OCI-LY3 (cell line): ENCODE results near the gene SNAI1.

Source experiments
- EZH2phosphoT487 ChIP-seq: fragments of 200-600 bp; shearing (Covaris generic); IDR thresholded peaks from 2 replicates; pipeline ENCODE4 v1.6.1; 2018; ENCODE audit warnings: antibody characterized with exemption, mixed run types, low read depth
- TF ChIP-seq, protein P1 (sequence below): fragments of 200-600, 300-600 bp; sonication (generic); IDR thresholded peaks from 2 replicates; pipeline ENCODE4 v1.5.1; 2014; ENCODE audit warnings: antibody characterized with exemption, low read length, low read depth

DNA sequence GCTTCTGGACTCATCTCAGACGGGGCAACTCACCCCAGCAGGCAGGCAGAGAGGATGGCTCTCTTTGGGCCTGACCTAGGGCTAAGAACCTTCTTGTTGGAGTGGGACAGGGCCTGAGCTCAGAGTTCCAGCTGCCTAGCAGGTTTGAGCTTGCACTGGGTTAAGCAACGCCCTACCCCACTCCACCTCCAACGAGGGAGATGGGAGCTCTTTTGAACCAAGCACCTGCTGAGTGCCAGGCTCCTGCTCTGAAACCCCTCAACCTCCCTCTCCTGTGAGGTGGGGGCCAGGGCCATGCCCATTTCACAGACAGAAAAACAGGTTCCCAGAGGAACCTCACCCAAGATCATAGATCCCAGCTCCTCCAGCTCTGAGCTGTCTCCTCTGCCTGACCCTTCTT, 54.3 kb downstream of the SNAI1 start:
- TF ChIP-seq, protein P1, sequence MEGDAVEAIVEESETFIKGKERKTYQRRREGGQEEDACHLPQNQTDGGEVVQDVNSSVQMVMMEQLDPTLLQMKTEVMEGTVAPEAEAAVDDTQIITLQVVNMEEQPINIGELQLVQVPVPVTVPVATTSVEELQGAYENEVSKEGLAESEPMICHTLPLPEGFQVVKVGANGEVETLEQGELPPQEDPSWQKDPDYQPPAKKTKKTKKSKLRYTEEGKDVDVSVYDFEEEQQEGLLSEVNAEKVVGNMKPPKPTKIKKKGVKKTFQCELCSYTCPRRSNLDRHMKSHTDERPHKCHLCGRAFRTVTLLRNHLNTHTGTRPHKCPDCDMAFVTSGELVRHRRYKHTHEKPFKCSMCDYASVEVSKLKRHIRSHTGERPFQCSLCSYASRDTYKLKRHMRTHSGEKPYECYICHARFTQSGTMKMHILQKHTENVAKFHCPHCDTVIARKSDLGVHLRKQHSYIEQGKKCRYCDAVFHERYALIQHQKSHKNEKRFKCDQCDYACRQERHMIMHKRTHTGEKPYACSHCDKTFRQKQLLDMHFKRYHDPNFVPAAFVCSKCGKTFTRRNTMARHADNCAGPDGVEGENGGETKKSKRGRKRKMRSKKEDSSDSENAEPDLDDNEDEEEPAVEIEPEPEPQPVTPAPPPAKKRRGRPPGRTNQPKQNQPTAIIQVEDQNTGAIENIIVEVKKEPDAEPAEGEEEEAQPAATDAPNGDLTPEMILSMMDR = no peak
- no peak for TF ChIP-seq EZH2phosphoT487
